HCT116 (cell line): Measurements from ENCODE around the gene CHRND. TPM values are rescaled to one million over a fixed set of nuclear protein-coding genes. Genes with fewer than 3 reads are reported as not detected.

Experiments
- ATAC-seq: fragments of 200-7000 bp; cut with Tn5 transposase; 2 replicates; pipeline ENCODE4 v1.9.1; 2020; ENCODE audit warnings: mild to moderate bottlenecking, moderate library complexity
- BruUV-seq: library from RNA; stranded (reverse); fragments of 400-500 nt; replicated peaks from 2 replicates; lab custom pipeline; 2021; lab: Mats Ljungman, UMichigan
- CTCF ChIA-PET: fragments of 300-600 bp; sonication (Branson Sonifier 250); formaldehyde crosslinking; loops from one replicate; lab custom pipeline; 2021; ENCODE audit warnings: antibody characterized with exemption; lab: Charles Lee
- POLR2A ChIA-PET: fragments of 300-600, 350-600 bp; sonication (Branson Sonifier 250); formaldehyde crosslinking; loops from one replicate; lab custom pipeline; 2021; ENCODE audit warnings: antibody characterized with exemption; lab: Charles Lee
- RAD21 ChIA-PET, 2 experiments: fragments of 300-600 bp; sonication (Branson Sonifier 250); formaldehyde crosslinking; loops; one replicate each; lab custom pipeline; 2023; ENCODE audit warnings: low total read pairs in 2 of 2; ENCODE audit not compliant: uncharacterized antibody in 2 of 2, unreplicated experiment in 2 of 2, low non-redundant PET in 1 of 2; lab: Charles Lee
- DNase-seq: peaks from one replicate; pipeline ENCODE4 v3.0.0-alpha.2; 2010; ENCODE audit warnings: low read depth, low spot score
- H2AFZ ChIP-seq: fragments of 200-600 bp; shearing (Covaris generic), sonication (generic); 2 replicates; pipeline ENCODE4 v1.6.1; 2017; ENCODE audit warnings: low read depth, mixed run types, mixed read lengths, antibody characterized with exemption, low read length; ENCODE audit not compliant: poor library complexity, severe bottlenecking
- H3K27ac ChIP-seq: 2 replicates; pipeline ENCODE4 v1.5.1; 2012; ENCODE audit warnings: low read depth, low read length
- H3K27me3 ChIP-seq: fragments of 200-600 bp; sonication (generic); 2 replicates; pipeline ENCODE4 v1.6.1; 2016; ENCODE audit warnings: mixed run types, low read length, mixed read lengths; ENCODE audit not compliant: insufficient read depth
- H3K36me3 ChIP-seq, 2 experiments: fragments of 200-500 bp in 1 of 2; fragments of 200-600 bp in 1 of 2; sonication (Bioruptor generic) in 1 of 2; sonication (generic) in 1 of 2; 2 replicates each; pipeline versions ENCODE4 v1.5.1 to v1.6.1; 2014 to 2016; ENCODE audit warnings: low read length in 2 of 2, inconsistent platforms in 1 of 2, mixed read lengths in 1 of 2, mixed run types in 1 of 2; ENCODE audit not compliant: insufficient read depth in 2 of 2, control insufficient read depth in 1 of 2
- H3K4me1 ChIP-seq, 2 experiments: fragments of 200-600 bp in 1 of 2; sonication (generic) in 1 of 2; 2 replicates each; pipeline versions ENCODE4 v1.5.1 to v1.6.1; 2012 to 2017; ENCODE audit warnings: low read length in 2 of 2, inconsistent platforms in 1 of 2, mild to moderate bottlenecking in 1 of 2, mixed read lengths in 1 of 2, mixed run types in 1 of 2, moderate library complexity in 1 of 2; ENCODE audit not compliant: insufficient read depth in 2 of 2, control insufficient read depth in 1 of 2
- H3K4me2 ChIP-seq: fragments of 200-600 bp; sonication (generic); 2 replicates; pipeline ENCODE4 v1.6.1; 2017; ENCODE audit warnings: mixed run types, low read length, mixed read lengths
- H3K4me3 ChIP-seq, 2 experiments: fragments of 200-600 bp in 1 of 2; sonication (generic) in 1 of 2; replicated peaks in 1 of 2; 2 replicates each; pipeline ENCODE4 v1.5.1; 2011 to 2016; ENCODE audit warnings: low read length in 2 of 2, control low read depth in 1 of 2, low read depth in 1 of 2, mild to moderate bottlenecking in 1 of 2, mixed read lengths in 1 of 2, mixed run types in 1 of 2
- H3K79me2 ChIP-seq: fragments of 200-600 bp; sonication (generic); 2 replicates; pipeline ENCODE4 v1.6.1; 2017; ENCODE audit warnings: mild to moderate bottlenecking, mixed run types, low read length, moderate library complexity, mixed read lengths; ENCODE audit not compliant: insufficient read depth
- H3K9ac ChIP-seq: fragments of 200-600 bp; sonication (generic); 2 replicates; pipeline ENCODE4 v1.6.1; 2016; ENCODE audit warnings: low read length, mixed read lengths
- H3K9me2 ChIP-seq: fragments of 200-600 bp; sonication (generic), shearing (Covaris generic); 2 replicates; pipeline ENCODE4 v1.6.1; 2017; ENCODE audit warnings: mixed run types, mild to moderate bottlenecking, moderate library complexity; ENCODE audit not compliant: insufficient read depth
- H3K9me3 ChIP-seq, 2 experiments: fragments of 200-500 bp in 1 of 2; fragments of 200-600 bp in 1 of 2; sonication (Bioruptor generic) in 1 of 2; sonication (generic) in 1 of 2; 2 replicates each; pipeline ENCODE4 v1.6.1; 2014 to 2017; ENCODE audit warnings: low read length in 2 of 2, mixed read lengths in 2 of 2, inconsistent platforms in 1 of 2, low read depth in 1 of 2, mild to moderate bottlenecking in 1 of 2, mixed run types in 1 of 2, moderate library complexity in 1 of 2; ENCODE audit not compliant: control insufficient read depth in 1 of 2, insufficient read depth in 1 of 2
- H4K20me1 ChIP-seq: fragments of 200-600 bp; sonication (generic), shearing (Covaris generic); 2 replicates; pipeline ENCODE4 v1.6.1; 2017; ENCODE audit warnings: mixed run types, mild to moderate bottlenecking, moderate library complexity; ENCODE audit not compliant: insufficient read depth
- CBX3 ChIP-seq: IDR thresholded peaks from 2 replicates; pipeline ENCODE4 v1.6.1; 2012; ENCODE audit warnings: low read depth
- CEBPB ChIP-seq: IDR thresholded peaks from 2 replicates; pipeline ENCODE4 v1.6.1; 2012; ENCODE audit warnings: low read depth
- CTCF ChIP-seq, 3 experiments: fragments of 200-600 bp in 1 of 3; sonication (generic) in 1 of 3; IDR thresholded peaks in 2 of 3; conservative IDR thresholded peaks in 1 of 3; 2 replicates each; pipeline ENCODE4 v1.5.1; 2012 to 2017; ENCODE audit warnings: low read depth in 2 of 3, low read length in 2 of 3, antibody characterized with exemption in 1 of 3, borderline replicate concordance in 1 of 3, control low read depth in 1 of 3, mild to moderate bottlenecking in 1 of 3, mixed read lengths in 1 of 3, mixed run types in 1 of 3, moderate library complexity in 1 of 3; ENCODE audit not compliant: insufficient read depth in 1 of 3
- EGR1 ChIP-seq: IDR thresholded peaks from 2 replicates; pipeline ENCODE4 v1.6.1; 2012; ENCODE audit warnings: low read depth
- EZH2phosphoT487 ChIP-seq: fragments of 200-600 bp; IDR thresholded peaks from 2 replicates; pipeline ENCODE4 v1.6.1; 2018; ENCODE audit warnings: antibody characterized with exemption, borderline replicate concordance
- JUND ChIP-seq: IDR thresholded peaks from 2 replicates; pipeline ENCODE4 v1.6.1; 2012
- MAX ChIP-seq: IDR thresholded peaks from 2 replicates; pipeline ENCODE4 v1.6.1; 2012
- POLR2AphosphoS5 ChIP-seq: IDR thresholded peaks from 2 replicates; pipeline ENCODE4 v1.6.1; 2011; ENCODE audit warnings: mild to moderate bottlenecking, low read depth, low read length, moderate library complexity
- RAD21 ChIP-seq: IDR thresholded peaks from 2 replicates; pipeline ENCODE4 v1.6.1; 2012; ENCODE audit warnings: low read depth, mild to moderate bottlenecking
- REST ChIP-seq: IDR thresholded peaks from 2 replicates; pipeline ENCODE4 v1.6.1; 2012; ENCODE audit warnings: low read depth
- SIN3A ChIP-seq: IDR thresholded peaks from 2 replicates; pipeline ENCODE4 v1.6.1; 2012; ENCODE audit warnings: low read depth
- SP1 ChIP-seq: IDR thresholded peaks from 2 replicates; pipeline ENCODE4 v1.6.1; 2012; ENCODE audit warnings: low read depth
- YY1 ChIP-seq: IDR thresholded peaks from 2 replicates; pipeline ENCODE4 v1.6.1; 2011; ENCODE audit warnings: low read length, low read depth, moderate library complexity, mild to moderate bottlenecking; ENCODE audit not compliant: insufficient replicate concordance; ENCODE audit errors: extremely low read depth
- ZBTB33 ChIP-seq: IDR thresholded peaks from 2 replicates; pipeline ENCODE4 v1.6.1; 2011; ENCODE audit warnings: mild to moderate bottlenecking, low read length, moderate library complexity; ENCODE audit not compliant: insufficient replicate concordance; ENCODE audit errors: extremely low read depth
- intact Hi-C: fragments of 100-400 bp; cut with micrococcal nuclease; formaldehyde crosslinking; loops from 2 replicates; pipeline ENCODE4 v1.10.0; 2022
- total RNA-seq: library from RNA; stranded (reverse); gene quantifications from one replicate; pipeline ENCODE4 v1.2.1, GENCODE V29; 2021; ENCODE audit not compliant: unreplicated experiment

Gene CHRND
- total RNA-seq, 1 experiment from 2014 or later, result not detected

GRCh38 chr2:232578626-232579025, 52.7 kb downstream of the CHRND start:
- ChIA-PET POLR2A (no interaction called here), RAD21 (no interaction called here), CTCF (no interaction called here)
- Histone ChIP-seq H3K9me3 (no peaks in the 10 kb centered on the region), H3K9me2 (no peaks in the 10 kb centered on the region), H2AFZ (no peak overlapping the region), H3K4me3 (no peak overlapping the region), H3K36me3 (no peaks in the 10 kb centered on the region; a peak in 2 of 4 replicates), H4K20me1 (no peaks in the 10 kb centered on the region), H3K4me2 (no peak overlapping the region), H3K27ac (no peak overlapping the region), H3K9ac (no peak overlapping the region), H3K4me1 (no peaks in the 10 kb centered on the region), H3K79me2 (no peaks in the 10 kb centered on the region), H3K27me3 (no peaks in the 10 kb centered on the region)
- DNase-seq (no peak), ATAC-seq (no peak)
- BruUV-seq, result no TSS peak
- no peak for TF ChIP-seq ZBTB33
- TF ChIP-seq EZH2phosphoT487, result no peak
- no peak for TF ChIP-seq YY1
- no peak for TF ChIP-seq SP1
- no peak for TF ChIP-seq RAD21
- TF ChIP-seq CEBPB, result no peak
- TF ChIP-seq SIN3A, result no peak
- no peak for TF ChIP-seq POLR2AphosphoS5
- no peak for TF ChIP-seq CTCF (IDR thresholded peaks at IDR 0.05 in 2 of 3, conservative IDR thresholded peaks at IDR 0.05 in 1 of 3; ENCODE audit: borderline replicate concordance in 1 of 3, insufficient read depth in 1 of 3, low read depth in 2 of 3, low read length in 2 of 3)
- no peak for TF ChIP-seq EGR1
- TF ChIP-seq JUND, result no peak
- TF ChIP-seq MAX, result no peak
- TF ChIP-seq CBX3, result no peak
- no peak for TF ChIP-seq REST
- intact Hi-C loops, result no loop called here
